ENCODE results near the gene GLOD4.

GLOD4 gene

GRCh38 chr17:732067-732901 is 49.8 kb downstream of the GLOD4 start, which contains the start of gene TLCD3A:
Gene TLCD3A (plus strand): TSS chr17:732596. CDS start chr17:732648, 52 bp downstream.
- peaks cover 10 to 25% of the 10 kb centered on the region in 2 donors for H3K4me1 Mint-ChIP-seq
- DNase-seq: peak; percentile 34
- peak within 1 kb of the TSS; percentile 96 for H3K27ac Mint-ChIP-seq
- H3K9me3 Mint-ChIP-seq: no peaks in the 10 kb centered on the region
- H3K27me3 Mint-ChIP-seq: peaks cover 0 to 31% of the 10 kb centered on the region in 2 donors
- H3K4me3 Mint-ChIP-seq: peak within 1 kb of the TSS; percentile 90 to 94
- H3K36me3 Mint-ChIP-seq: peaks cover 6 to 13% of the 10 kb centered on the region in 2 donors
- ATAC-seq (replicated peaks): peak; percentile 73 to 74

GRCh38 chr17:731644-732066 is 50.4 kb downstream of the GLOD4 start:
- Mint-ChIP-seq H3K4me3 (peak overlapping the region; percentile 74 to 77), H3K27me3 (peaks cover 0 to 37% of the 10 kb centered on the region in 2 donors), H3K9me3 (no peaks in the 10 kb centered on the region), H3K4me1 (peaks cover 10 to 25% of the 10 kb centered on the region in 2 donors), H3K27ac (peak overlapping the region; percentile 80), H3K36me3 (peaks cover 6 to 13% of the 10 kb centered on the region in 2 donors)
- DNase-seq: no peak
- ATAC-seq (replicated peaks): peak; percentile 35 to 43

GRCh38 chr17:728911-729310 is 53.2 kb downstream of the GLOD4 start:
- H3K27ac Mint-ChIP-seq: no peak overlapping the region
- H3K9me3 Mint-ChIP-seq: no peaks in the 10 kb centered on the region
- H3K36me3 Mint-ChIP-seq: peaks cover 1 to 9% of the 10 kb centered on the region in 2 donors
- no peak for ATAC-seq (replicated peaks)
- H3K4me1 Mint-ChIP-seq: peaks cover 9 to 20% of the 10 kb centered on the region in 2 donors
- DNase-seq: no peak
- H3K27me3 Mint-ChIP-seq: peaks cover 3 to 33% of the 10 kb centered on the region in 2 donors
- no peak overlapping the region for H3K4me3 Mint-ChIP-seq

GRCh38 chr17:726271-726919 is 55.7 kb downstream of the GLOD4 start:
- no peaks in the 10 kb centered on the region for H3K9me3 Mint-ChIP-seq
- no peak overlapping the region for H3K4me3 Mint-ChIP-seq
- no peak overlapping the region for H3K27ac Mint-ChIP-seq

GRCh38 chr17:725746-726145 is 56.3 kb downstream of the GLOD4 start:
- peaks cover 3 to 18% of the 10 kb centered on the region in 2 donors for H3K27me3 Mint-ChIP-seq
- no peak overlapping the region for H3K4me3 Mint-ChIP-seq
- DNase-seq (no peak), ATAC-seq (replicated peaks) (no peak)
- H3K27ac Mint-ChIP-seq: no peak overlapping the region
- no peaks in the 10 kb centered on the region for H3K36me3 Mint-ChIP-seq
- no peaks in the 10 kb centered on the region for H3K4me1 Mint-ChIP-seq
- H3K9me3 Mint-ChIP-seq: no peaks in the 10 kb centered on the region

More at GRCh38 chr17:726271-726919, 55.7 kb downstream of the GLOD4 start:
- no peaks in the 10 kb centered on the region for H3K36me3 Mint-ChIP-seq
- no peak for DNase-seq
- ATAC-seq (replicated peaks): no peak
- peaks cover 3 to 23% of the 10 kb centered on the region in 2 donors for H3K27me3 Mint-ChIP-seq
- peaks cover 0 to 3% of the 10 kb centered on the region in 2 donors for H3K4me1 Mint-ChIP-seq

- peaks cover 3 to 12% of the 10 kb centered on the region in 2 donors for H3K27me3 Mint-ChIP-seq
- H3K36me3 Mint-ChIP-seq: no peaks in the 10 kb centered on the region
- H3K4me1 Mint-ChIP-seq: peaks cover 0 to 4% of the 10 kb centered on the region in 2 donors
- no peak overlapping the region for H3K4me3 Mint-ChIP-seq
- H3K9me3 Mint-ChIP-seq: no peaks in the 10 kb centered on the region
- no peak for ATAC-seq (replicated peaks)
- no peak overlapping the region for H3K27ac Mint-ChIP-seq
- DNase-seq: no peak
These were observed 57.0 kb downstream of the GLOD4 start for GRCh38 chr17:725084-725483.

GRCh38 chr17:721540-721937 is 60.5 kb downstream of the GLOD4 start:
- Mint-ChIP-seq H3K27me3 (peaks cover 0 to 3% of the 10 kb centered on the region in 2 donors), H3K4me1 (peaks cover 4 to 7% of the 10 kb centered on the region in 2 donors), H3K9me3 (no peaks in the 10 kb centered on the region), H3K27ac (no peak overlapping the region), H3K36me3 (peaks cover 7 to 10% of the 10 kb centered on the region in 2 donors), H3K4me3 (no peak overlapping the region)
- DNase-seq (no peak), ATAC-seq (replicated peaks) (no peak)

- peaks cover 7 to 10% of the 10 kb centered on the region in 2 donors for H3K36me3 Mint-ChIP-seq
- peaks cover 4 to 7% of the 10 kb centered on the region in 2 donors for H3K4me1 Mint-ChIP-seq
- ATAC-seq (replicated peaks): no peak
- no peak for DNase-seq
- no peak overlapping the region for H3K4me3 Mint-ChIP-seq
- H3K27ac Mint-ChIP-seq: no peak overlapping the region
- H3K27me3 Mint-ChIP-seq: peaks cover 0 to 3% of the 10 kb centered on the region in 2 donors
- no peaks in the 10 kb centered on the region for H3K9me3 Mint-ChIP-seq
These were observed 61.2 kb downstream of the GLOD4 start for GRCh38 chr17:720706-721539.

- H3K4me1 Mint-ChIP-seq: peaks cover 13 to 23% of the 10 kb centered on the region in 2 donors
- no peaks in the 10 kb centered on the region for H3K9me3 Mint-ChIP-seq
- no peak overlapping the region for H3K4me3 Mint-ChIP-seq
- H3K27me3 Mint-ChIP-seq: no peaks in the 10 kb centered on the region
- ATAC-seq (replicated peaks): no peak
- H3K27ac Mint-ChIP-seq: no peak overlapping the region
- peaks cover 13 to 17% of the 10 kb centered on the region in 2 donors for H3K36me3 Mint-ChIP-seq
- no peak for DNase-seq
These were observed 64.0 kb downstream of the GLOD4 start for GRCh38 chr17:718075-718474.
